ENCODE measurements around the gene B4GALT1. TPM values are rescaled to one million over a fixed set of nuclear protein-coding genes. Genes with fewer than 3 reads are reported as not detected.

Gene B4GALT1
- total RNA-seq, result 10 to 100 TPM; 45.1 to 68.7 (median 53.5) TPM

- H3K4me1 ChIP-seq, result peaks cover 50% of the 10 kb centered on the region
- H3K9me3 ChIP-seq, result no peaks in the 10 kb centered on the region
- TF ChIP-seq POLR2A (IDR thresholded peaks at IDR 0.05) (peak in 1 of 2 donors; percentile 88), POLR2AphosphoS5 (IDR thresholded peaks at IDR 0.05) (peak in 2 of 3 donors; percentile 48 to 50), EP300 (IDR thresholded peaks at IDR 0.05) (no peak), CTCF (IDR thresholded peaks at IDR 0.05) (peak in 1 of 2 donors; percentile 14)
- no peaks in the 10 kb centered on the region for H3K27me3 ChIP-seq
- DNase-seq (ENCODE audit: low spot score in 2 of 2), result peak; percentile 96 to 97
- H3K27ac ChIP-seq, result peak within 1 kb of the TSS; percentile 97
- WGBS, result 5% methylated on average over 39 of the region's 101 CpGs
- H3K36me3 ChIP-seq, result no peaks in the 10 kb centered on the region
- H3K4me3 ChIP-seq, result peak within 1 kb of the TSS; percentile 87
Observed at GRCh38 chr9:33167084-33167971, at the start of gene B4GALT1. B4GALT1 (minus strand) TSS chr9:33167336; CDS start chr9:33167169, 167 bp downstream.

- no peaks in the 10 kb centered on the region for H3K36me3 ChIP-seq
- no peaks in the 10 kb centered on the region for H3K27me3 ChIP-seq
- H3K27ac ChIP-seq, result no peak overlapping the region
- no peaks in the 10 kb centered on the region for H3K9me3 ChIP-seq
- DNase-seq (ENCODE audit: low spot score in 2 of 2), result peak in 1 of 2 donors; percentile 45
- WGBS, result 57% methylated on average over 3 of the region's 3 CpGs
- H3K4me3 ChIP-seq, result no peak overlapping the region
- no peak for TF ChIP-seq EP300 (IDR thresholded peaks at IDR 0.05)
- no peak for TF ChIP-seq POLR2AphosphoS5 (IDR thresholded peaks at IDR 0.05)
- no peak for TF ChIP-seq POLR2A (IDR thresholded peaks at IDR 0.05)
- TF ChIP-seq CTCF (IDR thresholded peaks at IDR 0.05), result no peak
- H3K4me1 ChIP-seq, result peaks cover 14% of the 10 kb centered on the region
Observed at GRCh38 chr9:33211695-33212393, 44.7 kb upstream of the B4GALT1 start.

- DNase-seq (ENCODE audit: low spot score in 2 of 2), result no peak
- Histone ChIP-seq H3K27me3 (no peaks in the 10 kb centered on the region), H3K4me3 (no peak overlapping the region), H3K9me3 (no peaks in the 10 kb centered on the region), H3K36me3 (no peaks in the 10 kb centered on the region), H3K4me1 (peaks cover 14% of the 10 kb centered on the region), H3K27ac (no peak overlapping the region)
- TF ChIP-seq POLR2A (IDR thresholded peaks at IDR 0.05) (no peak), POLR2AphosphoS5 (IDR thresholded peaks at IDR 0.05) (no peak), CTCF (IDR thresholded peaks at IDR 0.05) (no peak)
- WGBS, result 87% methylated on average over 4 of the region's 4 CpGs
Observed at GRCh38 chr9:33210006-33210715, 43.0 kb upstream of the B4GALT1 start.

GRCh38 chr9:33209394-33209793 is 42.3 kb upstream of the B4GALT1 start:
- 91% methylated on average over 1 of the region's 1 CpG for WGBS
- Histone ChIP-seq H3K27ac (no peak overlapping the region), H3K36me3 (no peaks in the 10 kb centered on the region), H3K4me3 (no peak overlapping the region), H3K9me3 (no peaks in the 10 kb centered on the region), H3K27me3 (no peaks in the 10 kb centered on the region), H3K4me1 (peaks cover 14% of the 10 kb centered on the region)
- no peak for DNase-seq (ENCODE audit: low spot score in 2 of 2)
- no peak for TF ChIP-seq POLR2AphosphoS5 (IDR thresholded peaks at IDR 0.05)
- no peak for TF ChIP-seq EP300 (IDR thresholded peaks at IDR 0.05)
- TF ChIP-seq POLR2A (IDR thresholded peaks at IDR 0.05), result no peak
- no peak for TF ChIP-seq CTCF (IDR thresholded peaks at IDR 0.05)
